GM21447 (cell line): ENCODE measurements around the gene ESRRG.

ENCODE experiments used
- ATAC-seq: cut with Tn5 transposase; IDR thresholded peaks from one replicate; pipeline ENCODE4 v1.9.1; 2021; ENCODE audit not compliant: unreplicated experiment

The ESRRG gene

DNA sequence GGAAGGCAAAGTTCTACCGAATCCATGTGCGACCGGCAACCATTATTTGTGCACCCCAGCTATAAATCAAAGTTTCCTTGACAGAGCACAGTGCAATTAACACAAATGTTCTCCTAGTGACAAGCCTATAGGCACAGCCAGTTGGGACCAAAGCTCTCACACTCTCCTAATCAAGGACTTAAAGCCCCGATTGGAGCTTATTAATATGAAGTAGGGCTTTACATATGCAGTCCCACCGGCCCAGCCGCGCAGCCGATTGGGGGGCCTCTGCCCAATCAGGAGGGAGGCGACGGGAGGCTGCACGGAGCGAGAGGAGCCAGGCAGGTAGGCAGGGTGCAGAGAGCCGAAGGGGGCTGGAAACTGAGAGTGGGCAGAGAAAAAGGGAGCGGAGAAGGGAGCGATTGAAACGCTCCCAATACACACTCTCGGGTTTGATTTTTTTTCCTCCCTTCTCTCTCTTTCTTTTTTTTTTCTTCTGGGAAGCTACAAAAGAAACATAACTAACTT, at the start of gene ESRRG:
ESRRG (minus strand) TSS at position 156 of the 507 bp plus-strand sequence; CDS start at position 26, 130 bp downstream.
- no peak for ATAC-seq

DNA sequence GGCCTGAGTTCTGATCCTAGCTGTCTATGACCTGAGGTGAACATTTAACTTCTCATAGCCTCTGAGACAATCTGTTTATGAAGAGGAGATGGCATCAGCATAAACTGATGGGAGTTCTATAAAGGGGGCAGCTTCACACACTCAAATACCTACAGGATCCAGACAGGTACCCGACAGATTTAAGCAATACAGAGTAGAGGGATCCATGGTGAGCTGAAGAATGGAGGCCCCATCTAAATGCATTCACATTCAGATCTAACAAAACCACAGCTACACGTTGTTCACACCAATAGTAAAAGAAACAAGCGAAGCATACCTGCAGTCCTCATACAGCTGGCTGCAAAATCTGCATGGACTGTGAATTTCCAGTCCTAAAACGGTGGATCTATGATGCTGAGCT, 48.7 kb upstream of the ESRRG start:
- ATAC-seq: no peak

DNA sequence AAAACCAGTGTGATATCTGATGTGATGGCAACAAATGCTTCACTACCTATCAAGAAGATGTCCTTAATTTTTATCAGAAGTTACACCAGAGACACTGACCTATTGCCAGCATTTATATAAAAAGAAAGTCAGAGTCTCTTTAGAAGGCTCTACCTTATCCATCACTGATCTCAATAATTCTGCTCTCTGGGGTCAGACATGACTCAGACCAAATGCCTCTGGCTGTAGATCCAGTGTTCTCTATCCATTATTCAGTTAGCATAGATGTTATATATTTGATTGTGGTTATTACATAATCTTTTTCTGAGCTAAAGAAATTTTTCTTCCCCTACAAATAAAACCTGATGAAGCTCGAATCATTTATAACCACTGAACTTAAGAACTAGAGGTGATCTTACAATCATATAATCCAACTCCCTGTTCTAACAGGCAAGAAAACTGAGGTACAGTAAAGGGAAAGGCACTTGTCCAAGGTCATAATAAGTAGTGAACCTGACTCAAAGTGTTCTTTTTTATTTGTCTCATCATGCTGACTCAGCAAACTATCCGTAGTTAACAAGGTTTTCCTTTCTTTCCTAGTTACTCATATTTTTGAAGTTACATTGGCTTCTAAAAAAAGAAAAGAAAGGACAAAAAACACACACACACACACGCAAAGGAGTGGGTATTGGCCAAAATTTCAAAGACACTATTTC, 43.6 kb upstream of the ESRRG start:
- no peak for ATAC-seq

DNA sequence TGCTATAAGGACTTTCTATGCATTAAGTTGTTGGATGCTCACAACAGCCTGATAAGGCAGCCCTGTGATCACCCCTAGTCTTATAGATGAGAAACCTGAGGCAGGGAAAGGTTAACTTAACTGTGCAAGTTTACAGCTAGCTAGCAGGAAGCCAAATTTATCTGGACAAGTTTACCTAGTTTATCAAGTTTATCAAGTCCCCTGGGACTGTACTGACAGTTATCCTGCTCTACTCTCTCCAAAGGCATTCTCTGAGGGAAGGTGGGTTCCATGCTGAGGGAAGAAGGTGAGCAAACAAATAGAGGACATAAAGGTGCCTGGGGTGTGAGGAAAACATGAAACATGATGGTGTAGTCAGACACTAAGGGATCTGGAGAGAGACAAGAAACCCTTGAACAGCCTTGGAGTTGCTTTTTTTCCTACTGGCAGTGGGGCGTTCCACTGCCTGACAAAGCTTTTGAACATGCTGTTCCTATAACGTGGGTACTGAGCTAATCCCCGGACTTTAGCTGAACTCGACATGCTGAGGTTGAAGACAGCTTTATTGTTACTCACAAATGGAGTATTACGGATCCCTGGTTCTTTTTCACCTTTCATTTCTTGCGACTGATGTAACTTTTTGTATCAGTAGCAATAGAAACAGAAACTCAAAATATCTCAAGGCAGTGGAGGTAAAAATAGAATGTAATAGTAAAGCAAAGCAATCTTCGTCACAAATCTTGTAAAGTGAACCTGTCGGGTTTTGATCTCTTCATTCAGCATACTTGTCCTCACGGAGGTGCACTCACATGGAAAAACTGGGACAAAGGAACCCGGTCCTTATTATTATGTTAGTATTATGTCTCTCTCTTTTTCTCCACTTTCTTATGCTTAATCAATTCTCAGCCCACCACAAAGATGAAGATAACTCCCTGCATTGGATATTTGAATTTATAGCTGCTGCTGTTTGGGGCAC, 42.4 kb upstream of the ESRRG start:
- ATAC-seq: no peak

DNA sequence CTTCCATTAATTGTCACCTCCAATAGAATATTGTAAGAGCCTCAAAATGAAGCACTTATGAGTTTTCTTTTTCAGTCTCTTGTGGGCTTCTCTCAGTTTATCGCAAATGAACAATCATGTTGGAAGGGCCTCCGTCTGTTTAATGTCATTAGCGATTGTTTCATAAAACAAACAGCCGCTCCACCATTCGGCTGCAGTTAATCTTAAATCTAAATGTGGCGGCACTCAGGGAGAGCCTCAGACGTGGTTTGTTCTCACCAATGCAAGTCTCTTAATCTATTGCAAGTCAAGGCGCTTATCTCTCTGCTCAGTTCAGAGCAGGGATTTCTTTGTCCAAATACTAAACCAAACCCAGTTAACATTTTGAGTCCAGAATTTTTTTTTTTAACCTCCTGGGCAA, 34.9 kb upstream of the ESRRG start:
- no peak for ATAC-seq

DNA sequence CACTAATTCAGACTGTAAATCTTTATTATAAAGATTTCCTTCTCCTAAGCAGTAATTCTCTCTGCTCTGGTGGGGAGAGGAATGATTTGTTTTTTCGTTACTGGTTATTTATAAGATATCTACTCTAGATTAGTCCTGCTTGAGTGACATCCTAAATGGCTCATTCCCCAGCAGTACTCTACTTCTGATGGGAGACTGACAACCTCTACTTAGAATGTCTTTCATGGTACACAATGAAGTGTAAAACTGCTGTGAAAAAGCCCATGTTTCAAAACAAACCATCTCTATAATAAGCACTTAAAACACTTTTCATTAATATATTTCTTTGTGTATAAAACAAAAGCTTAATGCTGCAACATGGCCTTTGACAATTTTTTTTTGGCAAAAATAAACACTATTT, 33.9 kb upstream of the ESRRG start:
- no peak for ATAC-seq

DNA sequence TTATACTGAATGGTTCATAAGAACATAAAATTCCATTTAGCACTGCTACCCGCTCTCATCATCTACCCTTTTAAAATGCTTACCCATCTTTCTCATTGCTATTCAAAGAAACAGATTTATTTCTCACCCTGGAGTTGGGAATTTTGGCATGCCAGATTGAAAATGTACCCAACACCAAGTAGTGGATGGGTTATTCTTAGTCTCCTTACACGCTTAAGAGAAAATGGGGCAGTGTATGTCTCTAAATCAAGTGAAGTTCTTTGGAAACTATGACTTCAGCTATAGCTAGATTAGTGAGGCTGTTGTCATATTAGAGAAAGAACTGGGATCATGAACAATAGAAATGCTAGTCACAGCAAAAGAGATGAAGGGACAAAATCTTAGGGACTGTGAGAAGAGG, 27.7 kb upstream of the ESRRG start:
- ATAC-seq: no peak

DNA sequence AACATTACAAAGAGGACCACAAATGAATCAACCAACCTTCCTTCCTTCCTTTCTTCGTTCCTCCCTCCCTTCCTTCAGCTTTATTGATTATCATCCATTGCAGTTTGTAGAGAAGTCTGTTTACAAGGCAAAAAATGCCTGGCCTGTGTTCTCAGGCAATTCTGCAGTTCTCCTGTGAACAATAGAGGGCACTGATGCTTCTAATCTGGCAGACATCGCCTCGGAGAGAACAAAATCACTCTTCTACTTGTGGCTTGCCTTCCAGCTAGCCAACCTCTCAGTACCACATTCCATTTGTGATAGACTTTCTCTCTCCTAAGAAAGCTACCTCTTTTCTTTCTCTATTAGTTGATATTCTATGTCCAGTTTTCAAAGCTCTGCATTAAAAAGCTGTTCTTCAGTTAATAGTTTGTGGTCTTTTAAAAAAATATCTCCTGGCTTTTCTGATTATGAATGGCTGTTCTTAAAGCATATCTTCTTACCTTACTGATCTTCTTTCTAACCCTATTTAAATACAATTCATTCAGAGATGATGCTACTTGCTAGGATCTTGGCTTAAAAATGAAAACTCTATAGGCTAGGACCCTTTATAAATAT, 26.9 kb upstream of the ESRRG start:
- no peak for ATAC-seq

DNA sequence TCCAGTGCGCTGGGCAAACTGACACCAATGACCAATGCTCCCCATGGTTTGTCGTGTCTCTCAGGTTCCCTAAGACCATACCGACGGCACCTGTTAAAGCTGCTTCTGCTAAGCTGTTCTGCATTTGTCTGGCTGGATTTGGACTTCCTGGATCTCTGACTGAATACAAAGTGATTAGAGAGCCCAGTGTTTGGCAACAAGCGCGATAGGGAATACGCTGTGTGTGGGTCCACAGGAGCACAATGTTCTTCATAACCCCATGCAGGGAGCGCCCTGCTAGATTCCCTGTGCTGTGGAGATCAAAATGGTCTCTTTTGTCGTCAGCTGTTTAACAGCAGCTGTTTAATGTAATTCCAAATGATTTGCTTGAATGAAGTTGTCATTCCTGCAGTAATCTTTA, 26.0 kb upstream of the ESRRG start:
- no peak for ATAC-seq

DNA sequence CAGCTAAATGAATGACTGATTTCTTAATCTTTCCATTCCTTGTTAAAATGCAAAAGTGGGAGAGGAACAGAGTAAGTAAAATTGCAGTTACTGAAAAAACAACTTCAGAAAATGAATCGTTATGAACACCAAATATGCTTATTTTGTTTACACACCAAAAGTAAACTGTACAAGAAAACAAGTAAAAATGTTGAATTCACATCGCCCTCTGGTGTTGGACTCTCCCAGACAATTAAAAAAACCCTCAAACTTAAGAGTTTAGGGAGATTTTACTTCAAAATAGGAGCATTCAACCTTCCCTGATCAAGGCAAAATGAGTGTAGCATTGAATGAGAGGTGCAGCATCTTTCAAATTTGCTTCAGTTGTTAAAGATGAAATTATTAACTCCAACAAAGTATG, 19.4 kb upstream of the ESRRG start:
- ATAC-seq: no peak

DNA sequence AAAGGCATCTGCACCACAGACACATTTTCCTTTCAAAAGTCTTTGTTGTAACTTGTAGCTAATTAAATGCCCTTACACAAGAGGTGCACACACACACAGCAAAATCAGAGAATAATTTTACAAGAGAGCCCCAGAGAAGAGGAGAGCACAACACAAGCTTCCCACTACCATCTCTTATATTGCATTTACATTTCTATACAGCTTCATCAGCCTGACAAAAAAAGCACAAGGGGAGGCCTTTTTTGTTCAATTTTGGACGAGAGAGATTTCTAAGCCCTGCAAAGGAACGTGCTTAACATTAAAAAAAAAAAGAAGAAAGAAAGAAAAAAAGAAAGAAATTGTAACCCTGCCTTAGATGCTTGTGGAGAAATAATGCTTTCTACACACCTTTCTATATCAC, 17.1 kb upstream of the ESRRG start:
- ATAC-seq: no peak

DNA sequence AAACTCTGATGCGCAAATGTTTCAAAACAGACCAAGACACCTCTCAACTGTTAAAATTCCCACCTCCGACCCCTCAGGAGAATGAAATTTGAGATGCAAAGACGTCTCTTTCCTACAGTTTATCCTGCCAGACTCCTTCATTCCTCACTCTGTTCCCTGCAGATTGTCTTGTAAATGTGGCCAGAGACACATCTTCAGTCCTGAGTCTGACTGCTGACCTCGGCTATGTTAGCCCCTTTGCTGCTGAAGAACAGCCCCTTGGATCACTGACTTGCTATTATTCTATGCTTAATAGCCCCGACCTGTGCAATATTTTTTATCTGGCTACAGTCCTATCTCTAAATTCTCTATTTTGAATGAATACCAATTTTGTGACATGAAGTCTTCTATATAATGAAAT, 16.6 kb upstream of the ESRRG start:
- ATAC-seq: no peak

DNA sequence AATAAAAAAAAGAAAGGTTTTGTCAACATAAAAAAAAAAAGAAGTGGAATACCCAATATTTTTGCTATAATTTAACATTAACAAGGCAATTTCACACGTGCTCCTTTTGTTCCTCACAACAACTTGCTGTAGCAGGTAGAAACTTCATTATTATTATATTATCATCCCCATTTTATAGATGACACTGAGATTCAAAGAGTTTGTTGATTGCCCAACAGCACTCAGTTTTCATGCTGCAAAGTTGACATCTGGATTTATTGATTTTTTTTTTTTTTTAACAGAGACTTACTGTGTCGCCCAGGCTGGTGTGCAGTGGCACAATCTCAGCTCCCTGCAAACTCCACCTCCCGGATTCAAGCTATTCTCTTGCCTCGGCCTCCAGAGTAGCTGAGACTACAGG, 8.9 kb upstream of the ESRRG start:
- ATAC-seq: no peak

DNA sequence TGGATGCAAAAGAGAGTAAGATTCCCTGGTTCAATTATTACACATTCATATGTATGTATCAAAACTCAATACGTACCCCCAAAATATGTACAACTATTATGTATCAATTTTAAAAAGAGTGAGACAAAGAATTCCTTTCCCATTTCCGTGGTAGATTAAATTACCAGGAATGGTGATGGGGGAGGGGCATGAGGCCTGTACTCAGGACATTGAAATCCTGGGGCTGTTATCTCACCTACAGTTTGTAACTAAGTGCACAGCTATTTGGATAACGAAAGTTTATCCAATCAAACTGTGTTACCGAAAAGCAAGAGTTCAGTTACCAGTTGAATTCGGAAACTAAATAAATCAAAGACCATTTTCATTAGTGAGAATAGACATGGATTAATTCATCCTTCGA, 8.3 kb upstream of the ESRRG start:
- ATAC-seq: no peak

DNA sequence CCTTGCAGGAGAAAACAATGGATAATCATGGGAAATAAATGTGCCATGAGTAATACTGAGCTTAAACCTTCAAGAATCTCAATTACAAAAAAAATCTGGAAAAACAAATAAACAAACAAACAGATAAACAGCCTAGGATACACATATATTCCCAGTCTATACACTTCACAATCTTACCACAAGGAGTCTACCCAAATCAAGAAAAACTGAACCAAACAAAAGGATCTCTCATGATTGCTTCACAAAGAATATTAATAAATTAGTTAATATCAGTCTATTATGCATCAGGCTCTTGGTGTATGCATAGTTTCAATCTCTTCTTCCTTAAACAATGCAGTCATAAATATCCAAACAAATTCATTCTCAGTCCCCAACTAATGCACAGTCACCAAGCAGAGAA, 3.2 kb upstream of the ESRRG start:
- ATAC-seq: no peak

DNA sequence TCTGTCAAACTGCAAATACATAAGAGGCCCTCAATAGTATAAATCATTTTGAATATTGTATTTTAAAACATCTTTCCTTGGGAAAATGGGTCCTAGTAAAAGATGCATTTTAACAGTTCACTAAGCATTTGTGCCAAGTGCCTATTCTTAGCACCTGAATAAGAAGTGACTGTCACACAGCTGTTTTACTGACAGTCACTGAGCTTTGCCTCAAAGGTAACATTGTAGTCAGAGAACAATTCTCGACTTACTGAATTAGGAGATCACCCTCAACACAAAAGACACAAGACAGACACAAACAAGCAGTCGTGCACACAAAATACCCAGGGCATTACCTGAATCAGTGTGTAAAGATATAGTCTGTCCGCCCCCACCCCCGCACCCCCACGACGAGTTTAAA, 408 bp downstream of the ESRRG start:
- ATAC-seq: no peak

DNA sequence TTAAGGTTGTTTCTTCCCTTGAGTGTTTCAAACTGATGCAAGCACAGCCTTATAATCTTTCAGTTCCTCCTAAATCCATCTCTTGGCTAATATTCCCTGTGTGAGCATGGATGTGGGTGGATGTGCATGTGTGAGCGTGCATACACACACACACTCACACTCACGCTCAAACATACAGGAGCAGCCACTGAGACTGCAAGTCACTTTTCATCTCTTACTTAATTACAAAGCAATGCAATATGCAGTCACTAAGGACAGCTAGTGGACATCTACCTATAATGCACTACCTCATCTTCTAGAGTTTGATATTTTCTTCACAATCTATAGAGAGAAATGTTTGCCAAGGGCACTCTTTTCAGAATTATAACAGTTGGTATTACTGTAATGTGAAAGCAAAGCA, 1.4 kb downstream of the ESRRG start:
- no peak for ATAC-seq

DNA sequence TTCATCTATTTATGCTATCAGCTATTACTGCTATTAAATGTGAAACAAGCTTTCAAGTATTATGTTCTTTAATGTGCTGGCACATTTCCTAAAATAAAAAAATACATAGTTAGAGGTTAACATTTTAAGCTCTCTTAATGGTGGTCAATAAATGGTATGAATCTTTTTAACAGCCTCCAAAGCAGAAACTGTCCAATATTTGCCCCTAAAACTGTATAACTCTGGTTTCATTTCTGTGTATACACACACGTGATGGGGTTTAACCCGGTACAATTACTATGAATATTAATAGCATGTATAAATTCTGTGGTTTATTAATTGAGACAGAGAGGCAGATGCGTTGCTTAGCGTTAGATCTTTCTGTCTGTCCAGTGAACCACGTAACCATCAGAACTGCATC, 2.2 kb downstream of the ESRRG start:
- no peak for ATAC-seq

DNA sequence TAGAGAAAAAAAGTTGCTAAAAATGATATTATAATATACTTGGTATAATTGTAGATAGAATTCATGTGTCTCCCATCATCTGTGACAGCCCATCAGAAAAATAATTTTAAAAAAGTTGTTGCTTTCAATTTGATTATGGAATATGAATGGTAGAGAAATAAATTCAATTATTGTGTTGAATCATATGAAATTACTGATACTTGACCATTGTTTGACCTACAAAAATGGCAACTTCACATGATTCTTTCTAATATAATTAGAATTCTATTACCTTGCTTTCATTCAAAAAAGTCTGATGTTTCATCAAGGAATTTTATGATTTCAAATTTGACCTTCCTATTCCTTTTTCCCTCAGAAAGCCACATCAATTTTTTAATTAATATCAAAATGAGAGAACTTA, 11.5 kb downstream of the ESRRG start:
- no peak for ATAC-seq

DNA sequence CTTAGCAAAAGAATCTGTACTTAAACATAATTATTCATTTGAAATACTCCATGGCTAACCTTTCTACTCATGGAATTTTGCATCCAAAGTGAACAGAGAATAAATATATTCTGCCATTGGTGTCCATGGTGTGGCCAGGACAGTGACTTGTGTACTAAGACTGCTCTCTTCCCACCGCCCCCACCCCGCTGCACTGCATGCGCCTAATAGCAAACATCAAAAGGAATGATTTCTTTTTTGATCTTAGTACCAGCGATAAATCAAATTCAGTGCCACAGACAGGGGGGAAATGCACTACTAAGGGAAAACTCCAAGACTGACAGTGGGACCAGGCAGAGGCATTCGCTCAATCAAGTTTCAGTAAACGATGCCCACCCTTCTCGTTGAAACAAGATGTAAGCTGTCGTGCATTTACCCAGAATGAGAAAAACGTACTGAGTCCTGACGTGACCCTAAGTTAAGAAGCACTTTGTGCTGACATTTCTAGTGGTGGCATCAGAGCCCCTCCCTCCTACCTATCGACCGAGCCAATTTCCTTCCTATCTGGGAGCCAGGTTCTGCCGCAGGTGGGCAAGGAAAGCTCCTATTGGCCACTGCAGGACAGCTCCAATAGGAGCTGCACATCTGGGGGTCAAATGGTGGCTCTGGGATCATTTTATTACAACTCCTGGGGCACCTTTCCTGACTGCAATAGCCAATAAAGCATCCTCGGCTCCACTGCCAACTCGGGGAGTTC, 12.5 kb downstream of the ESRRG start:
- ATAC-seq: no peak

DNA sequence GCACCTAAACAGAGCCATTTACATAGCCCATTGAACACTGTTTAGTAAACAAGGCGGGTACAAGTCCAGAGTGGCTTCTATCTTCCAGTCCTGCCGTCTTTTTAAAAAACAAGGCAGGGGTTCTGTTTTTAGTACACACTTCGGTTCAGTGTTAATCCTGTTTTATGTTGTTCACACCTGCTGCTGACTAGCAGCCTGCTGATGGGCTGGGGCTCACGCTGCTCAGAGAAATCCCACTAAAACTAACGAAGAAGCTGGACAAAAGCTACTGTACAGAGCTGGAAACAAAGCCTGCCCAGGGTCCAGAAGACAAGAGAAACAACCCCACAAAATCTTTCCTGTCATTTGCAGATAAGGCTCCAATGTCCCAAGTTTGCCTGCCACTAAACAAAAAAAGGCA, 13.2 kb downstream of the ESRRG start:
- ATAC-seq: no peak
